Progenitor cell of endocrine pancreas (in vitro differentiated cells): ENCODE results near the gene PHKG1. TPM values are rescaled to one million over a fixed set of nuclear protein-coding genes. Genes with fewer than 3 reads are reported as not detected.
"Not testable (repeated sequence)": the region's sequence is repeated elsewhere in the genome, so short reads cannot be mapped to it uniquely, and the experiment has no call there.

Experiments
- DNase-seq: peaks from one replicate; pipeline ENCODE4 v3.0.0; 2021; ENCODE audit warnings: low spot score; ENCODE audit not compliant: unreplicated experiment
- H3K27ac Mint-ChIP-seq: 2 replicates; pipeline ENCODE4 v1.8.0; 2021; ENCODE audit warnings: mild to moderate bottlenecking, moderate library complexity, mixed read lengths
- H3K27me3 Mint-ChIP-seq: 2 replicates; pipeline ENCODE4 v1.8.0; 2021; ENCODE audit warnings: mixed read lengths
- H3K36me3 Mint-ChIP-seq: 2 replicates; pipeline ENCODE4 v1.8.0; 2022; ENCODE audit warnings: mixed read lengths; ENCODE audit not compliant: insufficient read depth
- H3K4me1 Mint-ChIP-seq: 2 replicates; pipeline ENCODE4 v1.8.0; 2021; ENCODE audit warnings: low read depth, mixed read lengths
- H3K4me3 Mint-ChIP-seq: 2 replicates; pipeline ENCODE4 v1.8.0; 2021; ENCODE audit warnings: low read depth, mild to moderate bottlenecking, moderate library complexity, mixed read lengths
- H3K9me3 Mint-ChIP-seq: 2 replicates; pipeline ENCODE4 v1.8.0; 2021; ENCODE audit warnings: low read depth, mixed read lengths
- CTCF ChIP-seq: fragments of 200-600 bp; sonication (generic); IDR thresholded peaks from one replicate; pipeline ENCODE4 v1.5.0; 2021; ENCODE audit warnings: antibody characterized with exemption, mild to moderate bottlenecking; ENCODE audit not compliant: unreplicated experiment
- total RNA-seq: library from RNA; stranded (reverse); gene quantifications from 2 replicates; pipeline ENCODE4 v1.2.1, GENCODE V29; 2021

Gene PHKG1
- total RNA-seq, 1 donor from 2014 or later, result 1.2 TPM

GRCh38 chr7:56079450-56080185 lies 13.1 kb downstream of the PHKG1 start:
- DNase-seq, result no peak
- Mint-ChIP-seq H3K36me3 (peaks cover 6% of the 10 kb centered on the region), H3K4me3 (no peak overlapping the region), H3K9me3 (no peaks in the 10 kb centered on the region), H3K27me3 (no peaks in the 10 kb centered on the region), H3K4me1 (no peaks in the 10 kb centered on the region), H3K27ac (no peak overlapping the region)
- peak; percentile 20 for TF ChIP-seq CTCF

- no peak overlapping the region for H3K27ac Mint-ChIP-seq
- H3K36me3 Mint-ChIP-seq, result peaks cover 8% of the 10 kb centered on the region
- no peaks in the 10 kb centered on the region for H3K9me3 Mint-ChIP-seq
- no peak for TF ChIP-seq CTCF
- no peaks in the 10 kb centered on the region for H3K27me3 Mint-ChIP-seq
- H3K4me3 Mint-ChIP-seq, result no peak overlapping the region
- no peak for DNase-seq
- peaks cover 1% of the 10 kb centered on the region for H3K4me1 Mint-ChIP-seq
Observed at GRCh38 chr7:56078196-56078595, 14.6 kb downstream of the PHKG1 start.

- H3K36me3 Mint-ChIP-seq, result peaks cover 10% of the 10 kb centered on the region
- TF ChIP-seq CTCF, result no peak
- no peak overlapping the region for H3K27ac Mint-ChIP-seq
Observed at GRCh38 chr7:56077681-56078080, 15.1 kb downstream of the PHKG1 start.

GRCh38 chr7:56074371-56074791 lies 18.4 kb downstream of the PHKG1 start:
- Mint-ChIP-seq H3K27me3 (no peaks in the 10 kb centered on the region), H3K4me1 (peaks cover 1% of the 10 kb centered on the region), H3K36me3 (peaks cover 13% of the 10 kb centered on the region), H3K9me3 (no peaks in the 10 kb centered on the region), H3K4me3 (no peak overlapping the region), H3K27ac (peak overlapping the region; percentile 78)
- TF ChIP-seq CTCF, result peak; percentile 91
- peak; percentile 80 for DNase-seq

More at GRCh38 chr7:56077681-56078080, 15.1 kb downstream of the PHKG1 start:
- Mint-ChIP-seq H3K27me3 (no peaks in the 10 kb centered on the region), H3K4me3 (no peak overlapping the region), H3K4me1 (peaks cover 1% of the 10 kb centered on the region), H3K9me3 (no peaks in the 10 kb centered on the region)
- DNase-seq, result no peak

GRCh38 chr7:56066376-56066775 lies 26.4 kb downstream of the PHKG1 start:
- peaks cover 30% of the 10 kb centered on the region for H3K36me3 Mint-ChIP-seq
- H3K4me3 Mint-ChIP-seq, result not testable (repeated sequence)

More at GRCh38 chr7:56066376-56066775, 26.4 kb downstream of the PHKG1 start:
- H3K9me3 Mint-ChIP-seq, H3K27me3 Mint-ChIP-seq, H3K27ac Mint-ChIP-seq, DNase-seq: not testable (repeated sequence)
- peaks cover 15% of the 10 kb centered on the region for H3K4me1 Mint-ChIP-seq
